ENCODE data around the gene PRKD1. TPM values are rescaled to one million over a fixed set of nuclear protein-coding genes. Genes with fewer than 3 reads are reported as not detected.
"Not testable (repeated sequence)": the region's sequence is repeated elsewhere in the genome, so short reads cannot be mapped to it uniquely, and the experiment has no call there.

The PRKD1 gene
- total RNA-seq, 6 experiments from 2014 or later = 0.74 to 6.2 (median 2.2) TPM

DNA sequence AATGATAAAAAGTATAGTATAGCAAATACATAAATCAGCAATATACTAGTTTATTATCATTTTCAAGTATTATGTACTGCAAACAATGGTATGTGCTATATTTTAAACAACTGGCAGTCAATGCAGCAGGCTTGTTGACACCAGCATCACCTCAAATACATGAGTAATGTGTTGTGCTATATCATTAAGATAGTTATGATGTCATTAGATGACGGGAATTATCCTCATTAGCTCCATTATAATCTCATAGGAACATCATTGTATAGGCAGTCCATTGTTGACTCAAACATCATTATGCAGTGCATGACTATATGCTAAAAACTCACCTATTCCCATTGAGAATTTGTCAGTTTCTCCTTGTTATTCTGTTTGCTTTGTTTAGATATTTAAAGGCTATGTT lies 85.4 kb downstream of the PRKD1 start:
- intact Hi-C loops (cut with DNase I) = no loop called here
- TF ChIP-seq, protein P1, sequence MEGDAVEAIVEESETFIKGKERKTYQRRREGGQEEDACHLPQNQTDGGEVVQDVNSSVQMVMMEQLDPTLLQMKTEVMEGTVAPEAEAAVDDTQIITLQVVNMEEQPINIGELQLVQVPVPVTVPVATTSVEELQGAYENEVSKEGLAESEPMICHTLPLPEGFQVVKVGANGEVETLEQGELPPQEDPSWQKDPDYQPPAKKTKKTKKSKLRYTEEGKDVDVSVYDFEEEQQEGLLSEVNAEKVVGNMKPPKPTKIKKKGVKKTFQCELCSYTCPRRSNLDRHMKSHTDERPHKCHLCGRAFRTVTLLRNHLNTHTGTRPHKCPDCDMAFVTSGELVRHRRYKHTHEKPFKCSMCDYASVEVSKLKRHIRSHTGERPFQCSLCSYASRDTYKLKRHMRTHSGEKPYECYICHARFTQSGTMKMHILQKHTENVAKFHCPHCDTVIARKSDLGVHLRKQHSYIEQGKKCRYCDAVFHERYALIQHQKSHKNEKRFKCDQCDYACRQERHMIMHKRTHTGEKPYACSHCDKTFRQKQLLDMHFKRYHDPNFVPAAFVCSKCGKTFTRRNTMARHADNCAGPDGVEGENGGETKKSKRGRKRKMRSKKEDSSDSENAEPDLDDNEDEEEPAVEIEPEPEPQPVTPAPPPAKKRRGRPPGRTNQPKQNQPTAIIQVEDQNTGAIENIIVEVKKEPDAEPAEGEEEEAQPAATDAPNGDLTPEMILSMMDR (IDR thresholded peaks at IDR 0.05) = no peak
- no peak for TF ChIP-seq POLR2A (IDR thresholded peaks at IDR 0.05)
- DNase-seq (no peak), ATAC-seq (no peak)
- Histone ChIP-seq H3K9me3 (no peaks in the 10 kb centered on the region), H3K27ac (no peak overlapping the region), H3K4me1 (no peaks in the 10 kb centered on the region), H3K36me3 (no peaks in the 10 kb centered on the region), H3K4me3 (no peak overlapping the region), H3K27me3 (no peaks in the 10 kb centered on the region)
- 63% methylated on average over 1 of the region's 1 CpG for WGBS (ENCODE audit: insufficient coverage, low coverage, low lambda C conversion rate, missing lambda C conversion rate)

DNA sequence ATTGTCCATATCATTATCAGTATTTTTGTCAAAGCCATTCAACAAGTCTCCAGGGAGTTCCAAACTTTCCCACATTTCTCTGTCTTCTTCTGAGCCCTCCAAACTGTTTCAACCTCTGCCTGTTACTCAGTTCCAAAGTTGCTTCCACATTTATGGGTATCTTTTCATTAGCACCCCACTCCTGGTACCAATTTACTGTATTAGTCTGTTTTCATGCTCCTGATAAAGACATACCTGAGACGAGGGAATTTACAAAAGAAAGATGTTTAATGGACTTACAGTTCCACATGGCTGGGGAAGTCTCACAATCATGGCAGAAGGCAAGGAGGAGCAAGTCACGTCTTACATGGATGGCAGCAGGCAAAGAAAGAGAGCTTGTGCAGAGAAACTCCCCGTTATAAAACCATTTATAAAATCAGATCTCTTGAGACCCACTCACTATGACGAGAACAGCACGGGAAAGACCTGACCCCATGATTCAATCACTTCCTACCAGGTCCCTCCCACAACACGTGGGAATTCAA lies 87.2 kb downstream of the PRKD1 start:
- 68% methylated on average over 6 of the region's 6 CpGs for WGBS (ENCODE audit: insufficient coverage, low coverage, low lambda C conversion rate, missing lambda C conversion rate)
- H3K27me3 ChIP-seq; DNase-seq; H3K27ac ChIP-seq; H3K4me1 ChIP-seq; ATAC-seq; H3K4me3 ChIP-seq; intact Hi-C loops (cut with DNase I); H3K9me3 ChIP-seq; H3K36me3 ChIP-seq: not testable (repeated sequence)

DNA sequence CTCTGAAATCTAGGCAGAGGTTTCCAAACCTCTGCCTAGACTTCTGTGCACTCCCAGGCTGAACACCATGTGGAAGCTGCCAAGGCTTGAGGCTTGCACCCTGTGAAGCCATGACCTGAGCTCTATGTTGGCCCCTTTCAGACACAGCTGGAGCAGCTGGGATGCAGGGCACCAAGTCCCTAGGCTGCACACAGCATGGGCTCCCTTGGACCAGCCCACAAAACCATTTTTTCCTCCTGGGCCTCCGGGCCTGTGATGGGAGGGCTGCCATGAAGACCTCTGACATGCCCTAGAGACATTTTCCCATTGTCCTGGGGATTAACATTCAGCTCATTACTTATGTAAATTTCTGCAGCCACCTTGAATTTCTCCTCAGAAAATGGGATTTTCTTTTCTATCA lies 88.0 kb downstream of the PRKD1 start:
- H3K36me3 ChIP-seq; ATAC-seq; intact Hi-C loops (cut with DNase I); H3K4me1 ChIP-seq; DNase-seq; H3K9me3 ChIP-seq; H3K27ac ChIP-seq; H3K27me3 ChIP-seq; H3K4me3 ChIP-seq: not testable (repeated sequence)
- WGBS (ENCODE audit: insufficient coverage, low coverage, low lambda C conversion rate, missing lambda C conversion rate) = 33% methylated on average over 1 of the region's 1 CpG

DNA sequence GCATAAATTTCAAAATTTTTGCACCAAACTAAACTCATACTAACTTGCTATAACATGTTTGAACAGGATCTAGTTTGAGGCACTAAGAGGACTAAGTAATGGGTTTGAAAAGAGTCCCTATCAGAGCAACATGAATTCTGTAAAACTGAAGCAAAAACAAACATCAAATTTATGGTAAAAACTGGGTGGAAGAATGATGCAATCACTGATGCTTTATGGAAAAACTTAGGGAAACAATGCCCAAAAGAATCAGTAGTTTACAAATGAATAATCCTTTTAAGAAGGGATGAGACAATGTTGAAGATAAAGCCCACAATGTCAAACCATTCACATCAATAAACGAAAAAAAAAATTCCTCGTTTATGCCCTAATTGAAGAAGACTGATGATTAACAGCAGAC lies 88.9 kb downstream of the PRKD1 start:
- Histone ChIP-seq H3K36me3 (no peaks in the 10 kb centered on the region), H3K9me3 (no peaks in the 10 kb centered on the region), H3K27me3 (no peaks in the 10 kb centered on the region), H3K4me1 (no peaks in the 10 kb centered on the region), H3K4me3 (no peak overlapping the region), H3K27ac (no peak overlapping the region)
- 31% methylated on average over 2 of the region's 2 CpGs for WGBS (ENCODE audit: insufficient coverage, low coverage, low lambda C conversion rate, missing lambda C conversion rate)
- ATAC-seq (no peak), DNase-seq (no peak)
- TF ChIP-seq POLR2A (IDR thresholded peaks at IDR 0.05) = no peak
- TF ChIP-seq, protein P1 (IDR thresholded peaks at IDR 0.05) = no peak
- intact Hi-C loops (cut with DNase I) = no loop called here

DNA sequence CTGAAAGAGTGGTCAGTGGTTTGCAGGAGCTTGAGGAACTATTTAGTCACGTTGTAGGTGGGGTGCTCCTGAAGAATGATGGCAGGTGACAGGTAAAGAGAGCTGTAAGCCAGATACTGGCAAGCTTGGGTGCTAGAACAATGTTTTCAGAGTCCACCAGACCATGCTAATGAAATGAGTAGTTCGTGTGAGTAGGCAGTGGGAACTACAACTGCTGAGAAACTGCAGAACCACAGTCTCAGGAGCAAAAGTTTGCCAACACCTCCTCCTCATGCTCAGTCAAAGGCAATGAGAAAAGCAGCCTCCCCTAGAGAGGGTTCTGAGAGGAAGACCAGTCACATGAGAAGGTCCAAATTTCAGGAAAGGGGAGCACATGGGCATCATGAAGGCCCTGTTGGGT lies 91.3 kb downstream of the PRKD1 start:
- WGBS (ENCODE audit: insufficient coverage, low coverage, low lambda C conversion rate, missing lambda C conversion rate) = 33% methylated on average over 2 of the region's 2 CpGs
- no peaks in the 10 kb centered on the region for H3K27me3 ChIP-seq
- H3K9me3 ChIP-seq = no peaks in the 10 kb centered on the region
- intact Hi-C loops (cut with DNase I) = no loop called here
- DNase-seq (no peak), ATAC-seq (no peak)
- no peaks in the 10 kb centered on the region for H3K36me3 ChIP-seq
- no peak overlapping the region for H3K4me3 ChIP-seq
- TF ChIP-seq, protein P1 (IDR thresholded peaks at IDR 0.05) = no peak
- TF ChIP-seq POLR2A (IDR thresholded peaks at IDR 0.05) = no peak
- H3K4me1 ChIP-seq = no peaks in the 10 kb centered on the region
- H3K27ac ChIP-seq = no peak overlapping the region

DNA sequence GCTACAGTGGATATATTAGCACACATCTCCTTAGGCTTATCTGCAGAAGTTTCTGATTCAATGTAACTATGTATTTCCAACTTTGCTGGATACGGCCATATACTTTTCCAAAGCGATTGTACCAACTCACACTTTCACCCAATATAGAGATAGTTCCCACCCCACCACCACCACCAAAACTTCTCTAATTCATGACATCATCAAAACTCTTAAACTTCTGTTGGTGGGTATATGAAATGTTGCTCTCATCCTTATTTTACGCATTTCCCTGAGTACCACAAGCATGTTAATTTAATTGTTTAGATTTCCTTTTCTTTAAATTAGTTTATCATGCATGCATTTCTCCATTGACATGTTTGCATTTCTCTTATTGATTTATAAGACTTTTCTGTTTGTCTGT lies 95.6 kb downstream of the PRKD1 start:
- WGBS (ENCODE audit: insufficient coverage, low coverage, low lambda C conversion rate, missing lambda C conversion rate) = 92% methylated on average over 3 of the region's 3 CpGs
- Histone ChIP-seq H3K36me3 (no peaks in the 10 kb centered on the region), H3K4me3 (no peak overlapping the region), H3K27me3 (no peaks in the 10 kb centered on the region), H3K9me3 (no peaks in the 10 kb centered on the region), H3K27ac (no peak overlapping the region), H3K4me1 (no peaks in the 10 kb centered on the region)
- DNase-seq (no peak), ATAC-seq (no peak)
- TF ChIP-seq, protein P1 (IDR thresholded peaks at IDR 0.05) = no peak
- TF ChIP-seq POLR2A (IDR thresholded peaks at IDR 0.05) = no peak
- intact Hi-C loops (cut with DNase I) = no loop called here

Measured in right lobe of liver (tissue), 6 donors.